Activated naive CD4-positive, alpha-beta T cell treated with anti-CD3 and anti-CD28 coated beads, Interleukin-2, amount 50 U/mL, for 72 hours (primary cell): ENCODE data around the gene TMEM154. TPM values are rescaled to one million over a fixed set of nuclear protein-coding genes. Genes with fewer than 3 reads are reported as not detected.

Experiments used
- ATAC-seq, 2 donors: fragments of 150-1000 bp; cut with Tn5 transposase; 2 replicates each; pipeline ENCODE4 v1.10.0; 2021; ENCODE audit warnings: mild to moderate bottlenecking in 2 of 2, moderate library complexity in 2 of 2
- DNase-seq, 2 donors: peaks; one replicate each; pipeline ENCODE4 v3.0.0; 2021 to 2022; ENCODE audit warnings: low spot score in 2 of 2
- H3K27ac Mint-ChIP-seq, 2 donors: one replicate each; pipeline ENCODE4 v1.8.0; 2022; ENCODE audit warnings: mild to moderate bottlenecking in 2 of 2, mixed read lengths in 2 of 2
- H3K36me3 Mint-ChIP-seq, 2 donors: one replicate each; pipeline ENCODE4 v1.8.0; 2022; ENCODE audit warnings: mixed read lengths in 2 of 2
- H3K9me3 Mint-ChIP-seq, 2 donors: one replicate each; pipeline ENCODE4 v1.8.0; 2022; ENCODE audit warnings: mixed read lengths in 2 of 2
- total RNA-seq, 2 donors: library from RNA; stranded (reverse); gene quantifications; one replicate each; pipeline ENCODE4 v1.2.3, GENCODE V29; 2022

Gene TMEM154
- 10 to 100 TPM; 13.4 to 17.1 TPM for total RNA-seq

- peak; percentile 71 to 77 for DNase-seq
- Mint-ChIP-seq H3K36me3 (peaks cover 0 to 6% of the 10 kb centered on the region in 2 donors), H3K27ac (peak within 1 kb of the TSS; percentile 91), H3K9me3 (no peaks in the 10 kb centered on the region)
- ATAC-seq: peak; percentile 88 to 95
These were observed at the start of gene TMEM154 for GRCh38 chr4:152679414-152680281. Gene TMEM154 (minus strand): TSS chr4:152679997. CDS start chr4:152679933, 64 bp downstream.

GRCh38 chr4:152729466-152729865 lies 49.7 kb upstream of the TMEM154 start:
- Mint-ChIP-seq H3K9me3 (no peaks in the 10 kb centered on the region), H3K36me3 (no peaks in the 10 kb centered on the region), H3K27ac (no peak overlapping the region)
- DNase-seq (no peak), ATAC-seq (peak in 1 of 2 donors; percentile 44)

GRCh38 chr4:152728343-152728742 lies 48.5 kb upstream of the TMEM154 start:
- Mint-ChIP-seq H3K27ac (no peak overlapping the region), H3K36me3 (no peaks in the 10 kb centered on the region), H3K9me3 (peaks cover 0 to under 1% of the 10 kb centered on the region in 2 donors)
- no peak for ATAC-seq
- DNase-seq: no peak

- H3K27ac Mint-ChIP-seq: peak overlapping the region in 1 of 2 donors; percentile 18
- H3K9me3 Mint-ChIP-seq: peaks cover 0 to 5% of the 10 kb centered on the region in 2 donors
- ATAC-seq (no peak), DNase-seq (no peak)
- no peaks in the 10 kb centered on the region for H3K36me3 Mint-ChIP-seq
These were observed 48.0 kb upstream of the TMEM154 start for GRCh38 chr4:152727784-152728183.

GRCh38 chr4:152724494-152724893 lies 44.7 kb upstream of the TMEM154 start:
- peaks cover 0 to 5% of the 10 kb centered on the region in 2 donors for H3K9me3 Mint-ChIP-seq
- no peak overlapping the region for H3K27ac Mint-ChIP-seq
- H3K36me3 Mint-ChIP-seq: no peaks in the 10 kb centered on the region
- ATAC-seq (no peak), DNase-seq (no peak)

- Mint-ChIP-seq H3K27ac (no peak overlapping the region), H3K36me3 (no peaks in the 10 kb centered on the region), H3K9me3 (peaks cover 0 to 5% of the 10 kb centered on the region in 2 donors)
- DNase-seq (no peak), ATAC-seq (no peak)
These were observed 43.4 kb upstream of the TMEM154 start for GRCh38 chr4:152723236-152723635.

GRCh38 chr4:152719801-152720556 lies 40.2 kb upstream of the TMEM154 start:
- ATAC-seq: no peak
- H3K9me3 Mint-ChIP-seq: peaks cover 10 to 20% of the 10 kb centered on the region in 2 donors

GRCh38 chr4:152719291-152719690 lies 39.5 kb upstream of the TMEM154 start:
- no peak for DNase-seq
- Mint-ChIP-seq H3K36me3 (peaks cover 9 to 12% of the 10 kb centered on the region in 2 donors), H3K27ac (no peak overlapping the region), H3K9me3 (peaks cover 12 to 20% of the 10 kb centered on the region in 2 donors)
- ATAC-seq: no peak

More at GRCh38 chr4:152719801-152720556, 40.2 kb upstream of the TMEM154 start:
- no peak overlapping the region for H3K27ac Mint-ChIP-seq
- H3K36me3 Mint-ChIP-seq: peaks cover 6% of the 10 kb centered on the region in 2 donors
- DNase-seq: no peak

GRCh38 chr4:152715076-152715475 lies 35.3 kb upstream of the TMEM154 start:
- Mint-ChIP-seq H3K36me3 (peaks cover 9 to 12% of the 10 kb centered on the region in 2 donors), H3K9me3 (peaks cover 12 to 16% of the 10 kb centered on the region in 2 donors), H3K27ac (peak overlapping the region in 1 of 2 donors; percentile 16)
- ATAC-seq (no peak), DNase-seq (no peak)

GRCh38 chr4:152713951-152714705 lies 34.3 kb upstream of the TMEM154 start:
- no peak for ATAC-seq
- Mint-ChIP-seq H3K9me3 (peaks cover 12 to 16% of the 10 kb centered on the region in 2 donors), H3K27ac (no peak overlapping the region), H3K36me3 (peaks cover 9 to 12% of the 10 kb centered on the region in 2 donors)
- no peak for DNase-seq

GRCh38 chr4:152709675-152710438 lies 30.1 kb upstream of the TMEM154 start:
- ATAC-seq: peak; percentile 53 to 56
- peaks cover 8 to 9% of the 10 kb centered on the region in 2 donors for H3K36me3 Mint-ChIP-seq
- peaks cover 6 to 7% of the 10 kb centered on the region in 2 donors for H3K9me3 Mint-ChIP-seq
- DNase-seq: no peak
- no peak overlapping the region for H3K27ac Mint-ChIP-seq

- Mint-ChIP-seq H3K36me3 (peaks cover 7 to 16% of the 10 kb centered on the region in 2 donors), H3K9me3 (peaks cover 12 to 13% of the 10 kb centered on the region in 2 donors), H3K27ac (no peak overlapping the region)
- no peak for ATAC-seq
- no peak for DNase-seq
These were observed 29.0 kb upstream of the TMEM154 start for GRCh38 chr4:152708796-152709195.

- ATAC-seq (no peak), DNase-seq (no peak)
- peaks cover 12 to 13% of the 10 kb centered on the region in 2 donors for H3K9me3 Mint-ChIP-seq
- no peak overlapping the region for H3K27ac Mint-ChIP-seq
- H3K36me3 Mint-ChIP-seq: peaks cover 7 to 16% of the 10 kb centered on the region in 2 donors
These were observed 28.6 kb upstream of the TMEM154 start for GRCh38 chr4:152708361-152708760.

- peaks cover 12 to 13% of the 10 kb centered on the region in 2 donors for H3K9me3 Mint-ChIP-seq
- no peak for DNase-seq
- no peak for ATAC-seq
- H3K27ac Mint-ChIP-seq: no peak overlapping the region
- peaks cover 7 to 16% of the 10 kb centered on the region in 2 donors for H3K36me3 Mint-ChIP-seq
These were observed 27.8 kb upstream of the TMEM154 start for GRCh38 chr4:152707632-152708031.

- ATAC-seq (no peak), DNase-seq (no peak)
- Mint-ChIP-seq H3K27ac (no peak overlapping the region), H3K36me3 (peaks cover 7 to 16% of the 10 kb centered on the region in 2 donors), H3K9me3 (peaks cover 12 to 13% of the 10 kb centered on the region in 2 donors)
These were observed 26.1 kb upstream of the TMEM154 start for GRCh38 chr4:152705903-152706302.

- Mint-ChIP-seq H3K27ac (no peak overlapping the region), H3K36me3 (peaks cover 7 to 16% of the 10 kb centered on the region in 2 donors), H3K9me3 (peaks cover 12 to 13% of the 10 kb centered on the region in 2 donors)
- no peak for ATAC-seq
- no peak for DNase-seq
These were observed 25.0 kb upstream of the TMEM154 start for GRCh38 chr4:152704788-152705187.
